HepG2 (cell line): ENCODE measurements around the gene ATP5MG. TPM values are rescaled to one million over a fixed set of nuclear protein-coding genes. Genes with fewer than 3 reads are reported as not detected.
A peak's percentile ranks its signal among the peaks of the same experiment; 100 is the strongest.

Source experiments
- ATF7-NPFF ChIP-seq: sonication (generic); formaldehyde crosslinking; IDR thresholded peaks from 2 replicates; pipeline ENCODE4 v1.8.1; 2023; ENCODE audit warnings: mild to moderate bottlenecking, low read depth, missing genetic modification reagents, moderate library complexity
- FOXA1 ChIP-seq, 2 experiments: fragments of 450-650 bp in 1 of 2; sonication (generic) in 1 of 2; formaldehyde crosslinking in 1 of 2; IDR thresholded peaks; 2 replicates each; pipeline versions ENCODE4 v1.4.0 to v1.6.1; 2016 to 2020; ENCODE audit warnings: missing genetic modification reagents in 1 of 2
- GTF3A ChIP-seq: sonication (generic); formaldehyde crosslinking; conservative IDR thresholded peaks from 2 replicates; pipeline ENCODE4 v1.4.0; 2020; ENCODE audit warnings: mild to moderate bottlenecking, missing genetic modification reagents
- HNRNPL ChIP-seq: fragments of 200-400 bp; formaldehyde crosslinking; IDR thresholded peaks from 2 replicates; pipeline ENCODE4 v1.6.1; 2017; ENCODE audit warnings: mild to moderate bottlenecking, low read depth, low read length
- HNRNPLL ChIP-seq: fragments of 200-400 bp; formaldehyde crosslinking; IDR thresholded peaks from 2 replicates; pipeline ENCODE4 v1.6.1; 2017; ENCODE audit warnings: mild to moderate bottlenecking, low read depth, low read length; ENCODE audit not compliant: poor library complexity, severe bottlenecking
- IRF9 ChIP-seq: sonication (generic); formaldehyde crosslinking; IDR thresholded peaks from 2 replicates; pipeline ENCODE4 v1.8.0; 2022; ENCODE audit warnings: missing genetic modification reagents, mild to moderate bottlenecking, borderline replicate concordance
- IRX3 ChIP-seq: sonication (generic); formaldehyde crosslinking; IDR thresholded peaks from 2 replicates; pipeline ENCODE4 v1.8.1; 2023; ENCODE audit warnings: mild to moderate bottlenecking, low read depth, missing genetic modification reagents, borderline replicate concordance
- MIER3 ChIP-seq: IDR thresholded peaks from 2 replicates; pipeline ENCODE4 v1.6.1; 2016; ENCODE audit warnings: missing compliant biosample characterization, borderline replicate concordance
- PBX2 ChIP-seq: IDR thresholded peaks from 2 replicates; pipeline ENCODE4 v1.6.1; 2016; ENCODE audit warnings: control low read depth
- POLR2G ChIP-seq: fragments of 200-400 bp; formaldehyde crosslinking; IDR thresholded peaks from 2 replicates; pipeline ENCODE4 v1.6.1; 2018; ENCODE audit warnings: mild to moderate bottlenecking, low read depth, low read length, moderate library complexity
- RBFOX2 ChIP-seq: fragments of 200-400 bp; formaldehyde crosslinking; IDR thresholded peaks from 2 replicates; pipeline ENCODE4 v1.6.1; 2017; ENCODE audit warnings: low read depth, mild to moderate bottlenecking, low read length
- SRSF1 ChIP-seq: fragments of 200-400 bp; formaldehyde crosslinking; optimal IDR thresholded peaks from 2 replicates; pipeline ENCODE3; 2017; ENCODE audit warnings: mild to moderate bottlenecking, low read depth, low read length, moderate library complexity
- ZFP36L1 ChIP-seq: sonication (generic); formaldehyde crosslinking; IDR thresholded peaks from 2 replicates; pipeline ENCODE4 v1.8.0; 2022; ENCODE audit warnings: mild to moderate bottlenecking, missing genetic modification reagents, moderate library complexity
- ZNF33A ChIP-seq: sonication (generic); formaldehyde crosslinking; IDR thresholded peaks from 2 replicates; pipeline ENCODE4 v1.5.1; 2020; ENCODE audit warnings: missing genetic modification reagents, mild to moderate bottlenecking, moderate library complexity, borderline replicate concordance
- ZNF350 ChIP-seq: sonication (generic); formaldehyde crosslinking; IDR thresholded peaks from 2 replicates; pipeline ENCODE4 v1.4.0; 2020; ENCODE audit warnings: mild to moderate bottlenecking, low read depth, missing genetic modification reagents, borderline replicate concordance
- ZNF484 ChIP-seq: sonication (generic); formaldehyde crosslinking; IDR thresholded peaks from 2 replicates; pipeline ENCODE4 v1.5.1; 2020; ENCODE audit warnings: mild to moderate bottlenecking, low read depth, missing genetic modification reagents, borderline replicate concordance
- ZNF691 ChIP-seq: sonication (generic); formaldehyde crosslinking; IDR thresholded peaks from 2 replicates; pipeline ENCODE4 v1.4.0; 2020; ENCODE audit warnings: missing genetic modification reagents, low read depth, mild to moderate bottlenecking, borderline replicate concordance
- ZNF713 ChIP-seq: sonication (generic); formaldehyde crosslinking; IDR thresholded peaks from 2 replicates; pipeline ENCODE4 v1.4.0; 2020; ENCODE audit warnings: mild to moderate bottlenecking, missing genetic modification reagents
- ZNF770 ChIP-seq: sonication (generic); formaldehyde crosslinking; IDR thresholded peaks from 2 replicates; pipeline ENCODE4 v1.5.0; 2020; ENCODE audit warnings: mild to moderate bottlenecking, missing genetic modification reagents
- ZNF792 ChIP-seq: IDR thresholded peaks from 2 replicates; pipeline ENCODE4 v1.6.1; 2016
- ZUFSP ChIP-seq: sonication (generic); formaldehyde crosslinking; IDR thresholded peaks from 2 replicates; pipeline ENCODE4 v1.9.0; 2021; ENCODE audit warnings: missing genetic modification reagents, mild to moderate bottlenecking, borderline replicate concordance
- polyA plus RNA-seq, 8 experiments: library from polyadenylated mRNA; depleted of rRNA in 3 of 8; stranded (reverse) in 7 of 8; unstranded in 1 of 8; fragments of >200 nt; fragmentation: Illumina TruSeq in 4 of 8; extraction: Trizol in 4 of 8; gene quantifications; 2 replicates each; pipeline versions ENCODE4 v1.2.1 to v1.2.3, GENCODE V29; 2011 to 2016; ENCODE audit warnings: low read depth in 4 of 8, missing spikeins in 1 of 8, mixed read lengths in 1 of 8; ENCODE audit not compliant: insufficient read depth in 1 of 8
- total RNA-seq, 5 experiments: library from RNA; depleted of rRNA; stranded (reverse); fragments of >200 nt; fragmentation: Illumina TruSeq; extraction: Trizol; gene quantifications; 2 replicates each; pipeline ENCODE4 v1.2.3, GENCODE V29; 2016; ENCODE audit warnings: low read depth in 1 of 5

Gene ATP5MG
- total and polyA plus RNA-seq, 2 of the 13 experiments (the other 11 are each of a cell fraction or from before 2014, with no cell fraction given) = 260 to 320 TPM

GRCh38 chr11:118435290-118435892, 34.0 kb downstream of the ATP5MG start (continued):
- TF ChIP-seq SRSF1 (no peak), ZNF33A (CRISPR knock-in tag) (no peak), ZNF792 (CRISPR knock-in tag) (no peak), ZNF770 (CRISPR knock-in tag) (0 out of 2 replicates have a peak, but pooled peaks have one; percentile 19), POLR2G (peak; percentile 88), FOXA1 (IDR thresholded peaks at IDR 0.05) (no peak), FOXA1 (CRISPR knock-in tag; IDR thresholded peaks at IDR 0.05) (peak; percentile 25; the same call in 1 of the 2 replicates), ZNF691 (no peak), HNRNPL (peak; percentile 61; the same call in 1 of the 2 replicates), PBX2 (no peak), ZNF713 (CRISPR knock-in tag) (no peak), GTF3A (CRISPR knock-in tag) (no peak), RBFOX2 (no peak), HNRNPLL (peak; percentile 73), ZNF350 (CRISPR knock-in tag) (no peak; the same call in 1 of the 2 replicates), MIER3 (CRISPR knock-in tag) (no peak), IRF9 (CRISPR knock-in tag) (no peak; the same call in 1 of the 2 replicates), ZFP36L1 (CRISPR knock-in tag) (no peak), ZNF484 (CRISPR knock-in tag) (no peak), IRX3 (peak; percentile 41; the same call in 1 of the 2 replicates), ATF7-NPFF (CRISPR knock-in tag) (no peak; the same call in 1 of the 2 replicates), ZUFSP (CRISPR knock-in tag) (no peak)
